DND-41 (cell line): ENCODE data around the gene OXA1L.
"Not testable (repeated sequence)": the region's sequence is repeated elsewhere in the genome, so short reads cannot be mapped to it uniquely, and the experiment has no call there.

Experiments
- ATAC-seq: fragments of 200-7000 bp; cut with Tn5 transposase; 3 replicates; pipeline ENCODE4 v1.9.1; 2021; ENCODE audit warnings: low read depth; ENCODE audit not compliant: insufficient read depth
- DNase-seq: peaks from one replicate; pipeline ENCODE4 v3.0.0-alpha.2; 2020
- H2AFZ ChIP-seq: 2 replicates; pipeline ENCODE4 v1.6.0; 2012; ENCODE audit warnings: low read depth, low read length
- H3K27ac ChIP-seq: 2 replicates; pipeline ENCODE4 v1.5.1; 2012; ENCODE audit warnings: low read length, inconsistent platforms
- H3K27me3 ChIP-seq: fragments of 200-600 bp; sonication (generic); 2 replicates; pipeline ENCODE4 v1.6.0; 2012; ENCODE audit warnings: low read length, mild to moderate bottlenecking, inconsistent platforms; ENCODE audit not compliant: insufficient read depth, poor library complexity
- H3K36me3 ChIP-seq: 2 replicates; pipeline ENCODE4 v1.5.1; 2012; ENCODE audit warnings: low read length, inconsistent platforms; ENCODE audit not compliant: insufficient read depth
- H3K4me1 ChIP-seq: 2 replicates; pipeline ENCODE4 v1.5.1; 2012; ENCODE audit warnings: mild to moderate bottlenecking, low read length; ENCODE audit not compliant: insufficient read depth
- H3K4me2 ChIP-seq: 2 replicates; pipeline ENCODE4 v1.6.0; 2012; ENCODE audit warnings: mild to moderate bottlenecking, moderate library complexity, low read length, inconsistent platforms; ENCODE audit not compliant: insufficient read depth
- H3K4me3 ChIP-seq, 2 experiments: fragments of 200-600 bp in 1 of 2; shearing (Covaris generic) in 1 of 2; 2 replicates each; pipeline ENCODE4 v1.5.1; 2012 to 2016; ENCODE audit warnings: inconsistent platforms in 2 of 2, low read length in 2 of 2, mild to moderate bottlenecking in 2 of 2, low read depth in 1 of 2, moderate library complexity in 1 of 2
- H3K79me2 ChIP-seq: 2 replicates; pipeline ENCODE4 v1.6.0; 2012; ENCODE audit warnings: low read length, inconsistent platforms; ENCODE audit not compliant: insufficient read depth
- H3K9ac ChIP-seq: 2 replicates; pipeline ENCODE4 v1.6.0; 2012; ENCODE audit warnings: low read depth, mild to moderate bottlenecking, inconsistent platforms, low read length, moderate library complexity
- H3K9me3 ChIP-seq: 2 replicates; pipeline ENCODE4 v1.5.1; 2012; ENCODE audit warnings: low read length, moderate library complexity, mild to moderate bottlenecking, inconsistent platforms; ENCODE audit not compliant: insufficient read depth, severe bottlenecking
- H4K20me1 ChIP-seq: 2 replicates; pipeline ENCODE4 v1.6.0; 2012; ENCODE audit warnings: low read length; ENCODE audit not compliant: insufficient read depth
- EZH2 ChIP-seq: IDR thresholded peaks from 3 replicates; pipeline ENCODE4 v1.6.1; 2012; ENCODE audit warnings: borderline replicate concordance, low read depth, mild to moderate bottlenecking, moderate library complexity, low read length, inconsistent platforms; ENCODE audit not compliant: severe bottlenecking
- TF ChIP-seq, protein P1 (sequence below): IDR thresholded peaks from 2 replicates; pipeline ENCODE4 v1.5.1; 2012; ENCODE audit warnings: borderline replicate concordance, low read length, moderate library complexity, mild to moderate bottlenecking; ENCODE audit not compliant: poor library complexity, severe bottlenecking; ENCODE audit errors: extremely low read depth

The OXA1L gene

DNA sequence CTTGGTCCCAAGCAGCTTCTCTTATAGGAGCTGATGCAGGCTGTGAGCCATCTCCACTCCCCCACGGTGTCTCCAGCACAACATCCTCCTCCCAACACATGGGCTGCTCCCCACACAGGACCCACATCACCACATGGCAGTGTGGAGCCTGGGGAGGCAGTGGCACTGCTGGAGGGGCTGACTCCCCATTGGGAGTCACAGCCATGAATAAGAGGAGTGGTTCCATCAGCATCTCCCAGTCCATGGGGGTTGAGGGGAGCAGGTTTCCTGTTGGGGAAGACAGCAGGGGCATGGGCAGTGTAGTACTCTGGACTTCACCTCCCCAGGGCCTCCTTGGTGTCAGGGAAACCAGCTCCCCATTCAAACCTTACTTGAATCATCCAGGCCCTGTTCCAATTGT, 40.5 kb upstream of the OXA1L start:
- H3K4me2 ChIP-seq, result no peak overlapping the region
- no peak overlapping the region for H3K9ac ChIP-seq

GRCh38 chr14:22732062-22732461, 34.4 kb upstream of the OXA1L start:
- not testable (repeated sequence) for H3K9me3 ChIP-seq, H3K9ac ChIP-seq, H3K4me3 ChIP-seq, ATAC-seq, H3K27me3 ChIP-seq, H3K4me1 ChIP-seq, H3K79me2 ChIP-seq, DNase-seq, H3K36me3 ChIP-seq, H3K4me2 ChIP-seq, H3K27ac ChIP-seq, H2AFZ ChIP-seq, H4K20me1 ChIP-seq

More for the DNA sequence above, 40.5 kb upstream of the OXA1L start:
- Histone ChIP-seq H3K27me3 (peaks cover 22% of the 10 kb centered on the region), H3K27ac (no peak overlapping the region), H2AFZ (no peak overlapping the region), H3K9me3 (no peaks in the 10 kb centered on the region), H3K4me3 (no peak overlapping the region), H3K79me2 (no peaks in the 10 kb centered on the region), H3K4me1 (no peaks in the 10 kb centered on the region), H3K36me3 (no peaks in the 10 kb centered on the region), H4K20me1 (0 out of 2 replicates have a peak, but pooled peaks cover 3% of the 10 kb centered on the region)
- no peak for TF ChIP-seq EZH2
- TF ChIP-seq, protein P1, sequence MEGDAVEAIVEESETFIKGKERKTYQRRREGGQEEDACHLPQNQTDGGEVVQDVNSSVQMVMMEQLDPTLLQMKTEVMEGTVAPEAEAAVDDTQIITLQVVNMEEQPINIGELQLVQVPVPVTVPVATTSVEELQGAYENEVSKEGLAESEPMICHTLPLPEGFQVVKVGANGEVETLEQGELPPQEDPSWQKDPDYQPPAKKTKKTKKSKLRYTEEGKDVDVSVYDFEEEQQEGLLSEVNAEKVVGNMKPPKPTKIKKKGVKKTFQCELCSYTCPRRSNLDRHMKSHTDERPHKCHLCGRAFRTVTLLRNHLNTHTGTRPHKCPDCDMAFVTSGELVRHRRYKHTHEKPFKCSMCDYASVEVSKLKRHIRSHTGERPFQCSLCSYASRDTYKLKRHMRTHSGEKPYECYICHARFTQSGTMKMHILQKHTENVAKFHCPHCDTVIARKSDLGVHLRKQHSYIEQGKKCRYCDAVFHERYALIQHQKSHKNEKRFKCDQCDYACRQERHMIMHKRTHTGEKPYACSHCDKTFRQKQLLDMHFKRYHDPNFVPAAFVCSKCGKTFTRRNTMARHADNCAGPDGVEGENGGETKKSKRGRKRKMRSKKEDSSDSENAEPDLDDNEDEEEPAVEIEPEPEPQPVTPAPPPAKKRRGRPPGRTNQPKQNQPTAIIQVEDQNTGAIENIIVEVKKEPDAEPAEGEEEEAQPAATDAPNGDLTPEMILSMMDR, result no peak
- DNase-seq (no peak), ATAC-seq (no peak)

DNA sequence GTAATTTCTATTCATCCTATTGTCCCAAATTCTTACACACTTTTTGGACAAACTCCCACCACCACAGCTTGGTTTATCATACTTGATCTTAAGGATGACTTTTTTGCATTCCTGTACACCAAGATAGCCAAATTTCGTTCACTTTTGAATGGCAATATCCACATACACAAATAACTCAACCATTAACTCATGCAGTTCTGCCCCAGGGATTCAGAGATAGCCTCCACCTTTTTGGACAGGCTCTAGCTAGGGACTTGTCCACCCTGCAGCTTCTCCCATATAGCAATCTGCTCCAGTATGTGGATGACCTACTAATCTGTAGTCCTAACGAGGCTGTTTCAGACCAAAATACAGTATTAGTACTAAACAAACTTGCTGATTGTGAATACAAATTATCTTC, 32.7 kb upstream of the OXA1L start:
- no peaks in the 10 kb centered on the region for H3K27me3 ChIP-seq
- H3K4me3 ChIP-seq, result no peak overlapping the region
- TF ChIP-seq, protein P1, result no peak
- TF ChIP-seq EZH2, result no peak
- no peak overlapping the region for H2AFZ ChIP-seq
- H3K4me2 ChIP-seq, result no peak overlapping the region
- no peak overlapping the region for H3K27ac ChIP-seq
- H3K4me1 ChIP-seq, result no peaks in the 10 kb centered on the region
- H3K9ac ChIP-seq, result no peak overlapping the region
- ATAC-seq, result no peak
- no peaks in the 10 kb centered on the region for H3K36me3 ChIP-seq
- H4K20me1 ChIP-seq, result no peaks in the 10 kb centered on the region
- H3K79me2 ChIP-seq, result no peaks in the 10 kb centered on the region
- no peak for DNase-seq
- no peaks in the 10 kb centered on the region for H3K9me3 ChIP-seq

- no peak overlapping the region for H3K4me2 ChIP-seq
- H4K20me1 ChIP-seq, result no peaks in the 10 kb centered on the region
- no peak overlapping the region for H3K9ac ChIP-seq
- no peak overlapping the region for H2AFZ ChIP-seq
- no peak overlapping the region for H3K27ac ChIP-seq
- H3K36me3 ChIP-seq, result no peaks in the 10 kb centered on the region
- no peak for DNase-seq
- no peaks in the 10 kb centered on the region for H3K79me2 ChIP-seq
- no peaks in the 10 kb centered on the region for H3K9me3 ChIP-seq
- H3K4me1 ChIP-seq, result no peaks in the 10 kb centered on the region
- no peak for ATAC-seq
- H3K27me3 ChIP-seq, result no peaks in the 10 kb centered on the region
- no peak overlapping the region for H3K4me3 ChIP-seq
- TF ChIP-seq, protein P1, result no peak
- TF ChIP-seq EZH2, result no peak
These were observed 31.4 kb upstream of the OXA1L start for GRCh38 chr14:22735096-22735495.

DNA sequence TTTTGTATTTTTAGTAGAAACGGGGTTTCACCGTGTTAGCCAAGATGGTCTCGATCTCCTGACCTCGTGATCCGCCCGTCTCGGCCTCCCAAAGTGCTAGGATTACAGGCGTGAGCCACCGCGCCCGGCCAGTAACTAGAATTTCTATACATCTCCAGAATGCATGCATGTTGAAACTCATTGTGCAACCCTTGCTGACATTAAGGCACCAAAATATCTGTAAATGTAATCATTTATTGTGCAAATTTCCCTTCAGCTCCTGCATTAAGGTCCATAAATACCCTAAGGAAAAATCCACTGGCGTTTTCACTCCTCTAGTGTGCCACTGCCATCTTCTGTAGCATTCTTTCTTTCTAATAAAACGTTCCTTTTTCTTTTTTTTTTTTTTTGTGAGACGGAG, 30.1 kb upstream of the OXA1L start:
- not testable (repeated sequence) for H2AFZ ChIP-seq, ATAC-seq, H3K4me3 ChIP-seq, H3K9me3 ChIP-seq, H3K4me1 ChIP-seq, H3K27me3 ChIP-seq, H3K4me2 ChIP-seq, DNase-seq, H3K36me3 ChIP-seq, H4K20me1 ChIP-seq, H3K27ac ChIP-seq, H3K9ac ChIP-seq, H3K79me2 ChIP-seq
